ENCODE measurements around the gene HNRNPD. TPM values are rescaled to one million over a fixed set of nuclear protein-coding genes. Genes with fewer than 3 reads are reported as not detected.

The HNRNPD gene
- total and polyA plus RNA-seq, 4 donors, result 29.9 to 53.9 (median 46.2) TPM

DNA sequence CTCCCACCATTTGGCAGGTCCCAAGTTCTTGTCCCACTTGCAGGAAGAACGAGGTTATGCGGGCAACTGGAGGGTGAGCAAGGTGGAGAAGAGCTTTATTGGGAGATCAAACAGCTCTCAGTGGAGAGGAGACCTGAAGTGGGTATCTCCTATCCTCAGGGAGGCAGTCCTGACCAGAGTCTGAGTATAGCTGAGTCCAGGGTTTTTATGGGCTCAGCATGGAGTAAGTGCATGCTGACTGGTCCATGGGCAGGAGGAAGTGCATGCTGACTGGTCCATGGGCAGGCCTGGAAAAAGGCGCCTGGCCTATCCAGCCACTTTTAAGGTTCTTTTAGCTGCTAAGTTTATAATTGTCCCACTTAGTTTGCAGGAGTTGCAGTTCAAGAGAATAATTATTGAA lies 7.4 kb upstream of the HNRNPD start:
- Histone ChIP-seq H3K4me1 (ENCODE audit: control insufficient read depth in 4 of 4, insufficient read depth in 4 of 4, low read length in 3 of 4) (no peaks in the 10 kb centered on the region), H3K36me3 (ENCODE audit: control insufficient read depth in 4 of 4, insufficient read depth in 3 of 4, low read depth in 1 of 4, low read length in 3 of 4) (peaks cover 0 to 2% (median 0%) of the 10 kb centered on the region in 4 donors), H3K9me3 (ENCODE audit: control insufficient read depth in 4 of 4, low read length in 3 of 4) (no peaks in the 10 kb centered on the region), H3K27me3 (ENCODE audit: control insufficient read depth in 4 of 4, insufficient read depth in 4 of 4, low read length in 3 of 4) (no peaks in the 10 kb centered on the region), H3K9ac (ENCODE audit: low read depth in 1 of 2, low read length in 2 of 2) (no peak overlapping the region), H3K4me3 (ENCODE audit: low read depth in 1 of 3, low read length in 3 of 3) (no peak overlapping the region), H3K27ac (ENCODE audit: low read depth in 1 of 2, low read length in 2 of 2) (no peak overlapping the region)
- no peak for DNase-seq (ENCODE audit: low spot score)
- WGBS, result 97% methylated on average over 3 of the region's 3 CpGs
- TF ChIP-seq, protein P1, sequence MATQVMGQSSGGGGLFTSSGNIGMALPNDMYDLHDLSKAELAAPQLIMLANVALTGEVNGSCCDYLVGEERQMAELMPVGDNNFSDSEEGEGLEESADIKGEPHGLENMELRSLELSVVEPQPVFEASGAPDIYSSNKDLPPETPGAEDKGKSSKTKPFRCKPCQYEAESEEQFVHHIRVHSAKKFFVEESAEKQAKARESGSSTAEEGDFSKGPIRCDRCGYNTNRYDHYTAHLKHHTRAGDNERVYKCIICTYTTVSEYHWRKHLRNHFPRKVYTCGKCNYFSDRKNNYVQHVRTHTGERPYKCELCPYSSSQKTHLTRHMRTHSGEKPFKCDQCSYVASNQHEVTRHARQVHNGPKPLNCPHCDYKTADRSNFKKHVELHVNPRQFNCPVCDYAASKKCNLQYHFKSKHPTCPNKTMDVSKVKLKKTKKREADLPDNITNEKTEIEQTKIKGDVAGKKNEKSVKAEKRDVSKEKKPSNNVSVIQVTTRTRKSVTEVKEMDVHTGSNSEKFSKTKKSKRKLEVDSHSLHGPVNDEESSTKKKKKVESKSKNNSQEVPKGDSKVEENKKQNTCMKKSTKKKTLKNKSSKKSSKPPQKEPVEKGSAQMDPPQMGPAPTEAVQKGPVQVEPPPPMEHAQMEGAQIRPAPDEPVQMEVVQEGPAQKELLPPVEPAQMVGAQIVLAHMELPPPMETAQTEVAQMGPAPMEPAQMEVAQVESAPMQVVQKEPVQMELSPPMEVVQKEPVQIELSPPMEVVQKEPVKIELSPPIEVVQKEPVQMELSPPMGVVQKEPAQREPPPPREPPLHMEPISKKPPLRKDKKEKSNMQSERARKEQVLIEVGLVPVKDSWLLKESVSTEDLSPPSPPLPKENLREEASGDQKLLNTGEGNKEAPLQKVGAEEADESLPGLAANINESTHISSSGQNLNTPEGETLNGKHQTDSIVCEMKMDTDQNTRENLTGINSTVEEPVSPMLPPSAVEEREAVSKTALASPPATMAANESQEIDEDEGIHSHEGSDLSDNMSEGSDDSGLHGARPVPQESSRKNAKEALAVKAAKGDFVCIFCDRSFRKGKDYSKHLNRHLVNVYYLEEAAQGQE (IDR thresholded peaks at IDR 0.05), result no peak
- TF ChIP-seq, protein P2, sequence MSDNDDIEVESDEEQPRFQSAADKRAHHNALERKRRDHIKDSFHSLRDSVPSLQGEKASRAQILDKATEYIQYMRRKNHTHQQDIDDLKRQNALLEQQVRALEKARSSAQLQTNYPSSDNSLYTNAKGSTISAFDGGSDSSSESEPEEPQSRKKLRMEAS (IDR thresholded peaks at IDR 0.05), result no peak
- TF ChIP-seq NR2F2 (IDR thresholded peaks at IDR 0.05), result no peak
- TF ChIP-seq, protein P3, sequence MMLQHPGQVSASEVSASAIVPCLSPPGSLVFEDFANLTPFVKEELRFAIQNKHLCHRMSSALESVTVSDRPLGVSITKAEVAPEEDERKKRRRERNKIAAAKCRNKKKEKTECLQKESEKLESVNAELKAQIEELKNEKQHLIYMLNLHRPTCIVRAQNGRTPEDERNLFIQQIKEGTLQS (IDR thresholded peaks at IDR 0.05), result no peak
- TF ChIP-seq, protein P4, sequence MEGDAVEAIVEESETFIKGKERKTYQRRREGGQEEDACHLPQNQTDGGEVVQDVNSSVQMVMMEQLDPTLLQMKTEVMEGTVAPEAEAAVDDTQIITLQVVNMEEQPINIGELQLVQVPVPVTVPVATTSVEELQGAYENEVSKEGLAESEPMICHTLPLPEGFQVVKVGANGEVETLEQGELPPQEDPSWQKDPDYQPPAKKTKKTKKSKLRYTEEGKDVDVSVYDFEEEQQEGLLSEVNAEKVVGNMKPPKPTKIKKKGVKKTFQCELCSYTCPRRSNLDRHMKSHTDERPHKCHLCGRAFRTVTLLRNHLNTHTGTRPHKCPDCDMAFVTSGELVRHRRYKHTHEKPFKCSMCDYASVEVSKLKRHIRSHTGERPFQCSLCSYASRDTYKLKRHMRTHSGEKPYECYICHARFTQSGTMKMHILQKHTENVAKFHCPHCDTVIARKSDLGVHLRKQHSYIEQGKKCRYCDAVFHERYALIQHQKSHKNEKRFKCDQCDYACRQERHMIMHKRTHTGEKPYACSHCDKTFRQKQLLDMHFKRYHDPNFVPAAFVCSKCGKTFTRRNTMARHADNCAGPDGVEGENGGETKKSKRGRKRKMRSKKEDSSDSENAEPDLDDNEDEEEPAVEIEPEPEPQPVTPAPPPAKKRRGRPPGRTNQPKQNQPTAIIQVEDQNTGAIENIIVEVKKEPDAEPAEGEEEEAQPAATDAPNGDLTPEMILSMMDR (IDR thresholded peaks at IDR 0.05; ENCODE audit: low read depth, low read length, missing input control), result no peak
- TF ChIP-seq, protein P5, sequence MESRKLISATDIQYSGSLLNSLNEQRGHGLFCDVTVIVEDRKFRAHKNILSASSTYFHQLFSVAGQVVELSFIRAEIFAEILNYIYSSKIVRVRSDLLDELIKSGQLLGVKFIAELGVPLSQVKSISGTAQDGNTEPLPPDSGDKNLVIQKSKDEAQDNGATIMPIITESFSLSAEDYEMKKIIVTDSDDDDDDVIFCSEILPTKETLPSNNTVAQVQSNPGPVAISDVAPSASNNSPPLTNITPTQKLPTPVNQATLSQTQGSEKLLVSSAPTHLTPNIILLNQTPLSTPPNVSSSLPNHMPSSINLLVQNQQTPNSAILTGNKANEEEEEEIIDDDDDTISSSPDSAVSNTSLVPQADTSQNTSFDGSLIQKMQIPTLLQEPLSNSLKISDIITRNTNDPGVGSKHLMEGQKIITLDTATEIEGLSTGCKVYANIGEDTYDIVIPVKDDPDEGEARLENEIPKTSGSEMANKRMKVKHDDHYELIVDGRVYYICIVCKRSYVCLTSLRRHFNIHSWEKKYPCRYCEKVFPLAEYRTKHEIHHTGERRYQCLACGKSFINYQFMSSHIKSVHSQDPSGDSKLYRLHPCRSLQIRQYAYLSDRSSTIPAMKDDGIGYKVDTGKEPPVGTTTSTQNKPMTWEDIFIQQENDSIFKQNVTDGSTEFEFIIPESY (IDR thresholded peaks at IDR 0.05), result no peak
- TF ChIP-seq FOXA1 (IDR thresholded peaks at IDR 0.05), result no peak
- no peak for TF ChIP-seq EGR1 (IDR thresholded peaks at IDR 0.05; ENCODE audit: low read depth in 2 of 2)
- TF ChIP-seq RXRA (IDR thresholded peaks at IDR 0.05), result no peak
- no peak for TF ChIP-seq HNF4A (conservative IDR thresholded peaks at IDR 0.05)
- TF ChIP-seq JUND (IDR thresholded peaks at IDR 0.05), result no peak
- TF ChIP-seq FOXA2 (IDR thresholded peaks at IDR 0.05), result no peak
- TF ChIP-seq HNF4G (IDR thresholded peaks at IDR 0.05), result no peak
- no peak for TF ChIP-seq YY1 (IDR thresholded peaks at IDR 0.05)
- no peak for TF ChIP-seq RAD21 (IDR thresholded peaks at IDR 0.05)
- no peak for TF ChIP-seq TAF1 (conservative IDR thresholded peaks at IDR 0.05)
- no peak for TF ChIP-seq SP1 (IDR thresholded peaks at IDR 0.05)
- TF ChIP-seq GABPA (IDR thresholded peaks at IDR 0.05 in 1 of 2, conservative IDR thresholded peaks at IDR 0.05 in 1 of 2), result no peak

Data from liver (tissue), 9 donors.